DOHH2 (cell line): ENCODE data around the gene IQGAP1.

Experiments
- EZH2phosphoT487 ChIP-seq: fragments of 200-600 bp; sonication (generic); IDR thresholded peaks from 2 replicates; pipeline ENCODE4 v1.6.1; 2017; ENCODE audit warnings: borderline replicate concordance, mild to moderate bottlenecking, antibody characterized with exemption, low read length, moderate library complexity, mixed read lengths
- TF ChIP-seq, protein P1 (sequence below): fragments of 200-600 bp; sonication (generic); IDR thresholded peaks from one replicate; pipeline ENCODE4 v1.5.1; 2014; ENCODE audit warnings: antibody characterized with exemption, mild to moderate bottlenecking, low read depth, low read length; ENCODE audit not compliant: poor library complexity, severe bottlenecking

DNA sequence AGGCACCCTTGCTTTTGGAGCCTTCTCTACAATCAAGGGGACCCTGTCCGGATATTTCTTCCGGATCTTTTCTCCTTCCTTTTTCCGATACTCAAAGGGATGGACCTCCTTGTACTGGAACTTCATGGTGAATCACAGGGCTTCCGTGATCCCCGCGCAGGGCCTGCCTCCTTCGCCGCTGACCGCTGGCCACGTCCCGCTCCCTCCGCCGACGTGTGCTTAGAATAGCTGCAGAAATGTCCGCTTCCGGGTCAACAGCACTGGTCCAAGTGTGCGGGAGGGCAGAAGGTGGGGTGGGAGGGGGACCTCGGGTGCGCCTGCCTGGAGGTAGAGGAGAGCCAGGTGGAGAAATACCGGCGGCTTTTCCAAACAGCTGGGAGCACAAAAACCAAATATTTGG is 39.0 kb upstream of the IQGAP1 start:
- TF ChIP-seq, protein P1, sequence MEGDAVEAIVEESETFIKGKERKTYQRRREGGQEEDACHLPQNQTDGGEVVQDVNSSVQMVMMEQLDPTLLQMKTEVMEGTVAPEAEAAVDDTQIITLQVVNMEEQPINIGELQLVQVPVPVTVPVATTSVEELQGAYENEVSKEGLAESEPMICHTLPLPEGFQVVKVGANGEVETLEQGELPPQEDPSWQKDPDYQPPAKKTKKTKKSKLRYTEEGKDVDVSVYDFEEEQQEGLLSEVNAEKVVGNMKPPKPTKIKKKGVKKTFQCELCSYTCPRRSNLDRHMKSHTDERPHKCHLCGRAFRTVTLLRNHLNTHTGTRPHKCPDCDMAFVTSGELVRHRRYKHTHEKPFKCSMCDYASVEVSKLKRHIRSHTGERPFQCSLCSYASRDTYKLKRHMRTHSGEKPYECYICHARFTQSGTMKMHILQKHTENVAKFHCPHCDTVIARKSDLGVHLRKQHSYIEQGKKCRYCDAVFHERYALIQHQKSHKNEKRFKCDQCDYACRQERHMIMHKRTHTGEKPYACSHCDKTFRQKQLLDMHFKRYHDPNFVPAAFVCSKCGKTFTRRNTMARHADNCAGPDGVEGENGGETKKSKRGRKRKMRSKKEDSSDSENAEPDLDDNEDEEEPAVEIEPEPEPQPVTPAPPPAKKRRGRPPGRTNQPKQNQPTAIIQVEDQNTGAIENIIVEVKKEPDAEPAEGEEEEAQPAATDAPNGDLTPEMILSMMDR = no peak
- TF ChIP-seq EZH2phosphoT487 = no peak
